GM19468 (cell line): Measurements from ENCODE around the gene SIGLECL1.

Experiments used
- ATAC-seq: cut with Tn5 transposase; IDR thresholded peaks from one replicate; pipeline ENCODE4 v1.9.1; 2021; ENCODE audit warnings: mild to moderate bottlenecking, moderate library complexity, moderate number of reproducible peaks; ENCODE audit not compliant: unreplicated experiment; ENCODE audit errors: extremely low read depth

Gene SIGLECL1

DNA sequence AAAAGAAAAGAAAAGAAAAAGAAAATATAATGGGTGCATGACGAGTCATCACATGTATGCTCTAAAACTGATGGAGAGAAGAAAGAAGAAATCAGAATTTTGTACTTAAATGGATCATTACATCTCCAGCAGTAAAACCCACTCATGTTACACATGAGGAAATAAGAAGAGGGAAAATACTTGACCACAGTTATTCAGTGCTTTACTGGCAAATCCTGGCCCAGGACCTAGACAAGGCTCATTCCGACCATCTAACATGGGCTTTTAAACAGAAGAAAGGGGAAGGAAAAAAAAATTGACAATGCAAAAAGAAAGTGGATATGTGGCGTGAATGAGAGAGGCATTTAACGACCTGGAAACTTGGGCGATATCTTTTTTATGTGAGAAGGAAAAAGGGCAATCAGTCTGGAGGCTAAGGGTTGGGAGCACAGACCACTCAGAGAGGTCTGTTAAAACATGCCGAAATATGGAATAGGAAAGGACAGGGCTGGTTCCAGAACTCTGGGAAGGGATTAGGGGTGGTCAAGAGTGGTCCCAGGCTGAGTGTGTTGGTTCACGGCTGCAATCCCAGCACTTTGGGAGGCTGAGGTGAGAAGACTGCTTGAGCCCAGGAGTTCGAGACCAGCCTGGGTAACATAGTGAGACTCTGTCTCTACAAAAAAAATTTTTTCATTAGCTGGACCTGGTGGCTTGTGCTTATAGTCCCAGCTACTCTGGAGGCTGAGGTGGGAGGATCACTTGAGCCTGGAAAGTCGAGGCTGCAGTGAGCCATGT lies 1.6 kb downstream of the SIGLECL1 start:
- no peak for ATAC-seq

DNA sequence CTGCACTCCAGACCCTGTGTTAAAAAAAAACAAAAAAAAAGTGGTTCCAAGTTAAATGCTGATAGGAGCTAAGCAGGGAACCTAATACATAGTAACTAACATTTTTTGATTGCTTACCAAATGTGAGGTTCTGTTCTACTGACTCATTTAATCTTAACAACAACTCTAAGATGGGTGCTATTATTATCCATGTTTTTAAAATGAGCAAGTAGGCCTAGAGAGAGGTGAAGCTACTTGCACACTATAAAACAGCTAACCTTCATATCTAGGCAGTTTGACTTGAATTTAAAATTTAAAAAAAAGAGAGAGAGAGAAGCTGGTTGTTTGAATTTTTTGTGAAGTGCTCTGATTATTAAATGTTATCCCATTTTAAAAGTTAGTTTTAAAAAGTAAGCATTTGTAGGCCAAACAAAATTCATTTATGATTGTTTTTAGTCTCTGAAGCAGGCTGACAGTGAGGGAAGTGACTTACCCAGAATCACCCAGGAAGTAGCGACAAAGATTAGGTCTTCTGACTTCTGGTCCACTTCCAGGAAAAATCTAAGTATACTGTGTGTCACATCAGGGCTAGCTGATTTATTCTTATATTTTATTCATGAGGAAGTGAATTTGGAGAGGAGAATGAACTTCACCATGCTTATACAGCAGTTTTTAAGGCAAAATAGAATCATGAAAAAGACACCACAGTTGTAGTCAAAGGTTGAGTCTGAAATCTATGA lies 2.4 kb downstream of the SIGLECL1 start:
- no peak for ATAC-seq

GRCh38 chr19:51256155-51256625 lies 5.3 kb downstream of the SIGLECL1 start:
- no peak for ATAC-seq

DNA sequence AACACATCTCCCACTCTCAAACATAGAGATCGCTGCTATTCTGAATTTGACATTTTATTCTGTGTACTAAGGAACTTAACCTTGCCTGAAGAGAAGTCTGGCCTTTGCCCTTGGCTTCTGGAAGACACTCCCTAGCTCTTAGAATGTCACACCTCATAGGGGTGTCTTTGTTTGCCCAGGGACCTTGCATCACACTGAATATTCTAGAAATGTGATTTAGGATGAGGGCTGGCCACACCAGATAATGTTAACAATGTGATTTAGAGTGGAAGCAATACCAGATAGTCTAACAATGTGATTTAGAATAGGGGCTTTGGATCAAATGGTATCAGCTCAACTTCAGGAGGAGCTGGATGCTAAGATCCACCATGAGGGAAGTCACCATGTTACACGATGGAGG lies 6.6 kb downstream of the SIGLECL1 start:
- ATAC-seq: no peak

DNA sequence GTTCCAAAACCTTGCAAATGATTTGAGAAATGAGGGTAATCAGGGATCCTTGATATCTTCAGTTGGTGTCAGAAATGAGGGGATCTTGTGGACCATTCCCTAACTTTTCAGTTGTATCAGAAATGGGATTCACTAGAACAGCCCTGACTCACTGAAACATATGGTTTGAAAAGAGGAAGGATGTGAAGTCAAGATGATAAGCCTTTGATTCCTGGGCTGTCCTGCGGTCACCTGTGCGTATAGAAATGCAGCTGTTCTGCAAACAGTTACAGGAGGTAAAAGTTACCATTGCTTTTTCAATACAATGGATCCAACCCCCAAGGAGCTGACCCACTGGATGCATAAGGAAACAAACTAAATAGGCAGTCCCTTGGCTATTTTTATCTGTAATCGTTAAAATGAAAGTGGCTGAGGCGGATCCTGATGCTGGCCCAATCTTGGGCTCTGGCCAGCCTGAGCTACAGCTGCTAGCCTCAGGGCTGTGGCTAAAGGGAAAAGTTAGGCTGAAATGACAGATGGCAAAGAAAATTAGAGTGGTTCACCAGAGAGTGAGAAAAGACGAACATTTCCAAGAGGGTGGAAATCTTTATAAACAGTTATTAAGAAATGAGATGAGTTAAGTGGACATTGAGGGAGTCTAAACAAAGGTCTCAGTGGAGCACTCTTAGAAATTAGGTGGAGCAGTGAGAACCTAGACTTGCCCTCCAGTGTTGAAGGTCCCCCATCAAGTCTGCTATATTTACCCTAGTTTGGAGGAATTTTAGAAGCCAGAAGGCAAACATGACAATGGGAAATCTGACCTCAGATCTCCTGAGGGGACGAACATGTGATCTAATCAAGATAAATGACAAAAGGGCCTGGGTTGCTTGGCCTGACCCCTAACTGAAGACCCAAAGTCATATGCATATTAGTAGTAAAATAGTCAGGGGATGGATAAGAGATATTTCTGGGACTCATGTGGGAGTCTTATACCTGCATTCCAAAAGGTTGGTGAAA lies 7.6 kb downstream of the SIGLECL1 start:
- ATAC-seq: no peak

- ATAC-seq: no peak
Measured at GRCh38 chr19:51259348-51260245, 8.7 kb downstream of the SIGLECL1 start.

DNA sequence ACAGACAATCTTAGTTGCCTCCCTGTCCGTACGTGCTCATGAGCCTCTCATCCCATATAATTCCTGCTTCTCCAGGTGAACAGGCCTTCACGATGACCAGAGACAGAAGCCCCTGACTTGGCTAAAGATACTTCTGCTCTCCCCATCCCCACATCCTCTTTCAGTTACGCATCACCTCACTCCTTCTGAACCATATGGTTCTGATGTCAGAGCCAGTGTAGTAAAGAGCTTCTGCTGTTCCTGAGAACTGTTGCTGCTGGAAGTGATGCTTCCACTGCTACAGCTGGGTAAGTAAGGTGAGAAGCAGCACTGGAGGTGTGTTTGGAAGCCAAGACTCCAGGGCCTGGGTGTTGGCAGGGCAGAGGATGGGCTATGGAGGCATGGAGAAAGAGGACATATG lies 12.9 kb downstream of the SIGLECL1 start:
- no peak for ATAC-seq

DNA sequence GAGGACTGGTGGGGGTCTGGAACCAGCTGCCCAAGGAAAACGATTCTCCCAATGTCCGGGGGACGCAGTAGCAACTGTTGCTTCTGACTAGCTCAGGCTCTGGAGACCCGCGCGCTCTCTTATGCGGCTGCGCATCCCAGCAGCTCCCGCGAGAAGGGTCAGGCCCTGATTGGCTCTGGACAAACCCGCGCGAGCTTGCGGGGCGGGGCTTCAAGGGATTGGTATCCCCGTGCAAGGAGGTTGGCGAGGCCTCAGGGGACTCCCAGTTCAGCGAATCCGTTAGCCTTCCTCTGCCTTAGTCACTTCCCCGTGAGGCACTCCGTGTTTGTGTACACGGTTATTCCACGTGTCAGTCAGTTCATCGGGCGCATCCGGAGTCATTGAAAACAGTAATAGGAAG lies 20.2 kb downstream of the SIGLECL1 start:
- no peak for ATAC-seq

- ATAC-seq: no peak
Measured at GRCh38 chr19:51272183-51272810, 21.4 kb downstream of the SIGLECL1 start.

- no peak for ATAC-seq
Measured at GRCh38 chr19:51274049-51274770, 23.3 kb downstream of the SIGLECL1 start.

DNA sequence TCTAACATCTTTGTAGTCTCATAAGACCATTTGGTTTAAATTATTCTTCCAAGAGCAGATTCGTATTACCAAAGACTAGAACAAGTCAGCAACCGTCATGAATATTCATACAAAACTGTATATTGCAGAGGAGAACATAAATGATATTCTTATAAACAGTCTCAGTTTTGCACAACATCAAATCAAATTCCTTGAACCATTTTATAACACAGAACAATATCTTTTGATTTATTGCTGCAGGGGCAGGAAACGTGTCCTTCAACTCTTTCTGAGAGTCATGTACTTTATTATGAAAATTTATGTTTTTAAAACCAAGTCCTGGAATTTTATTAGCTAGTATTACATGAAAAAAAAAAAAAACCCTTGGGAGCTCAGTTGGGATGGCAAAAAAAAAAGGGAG lies 26.2 kb downstream of the SIGLECL1 start:
- ATAC-seq: no peak

- ATAC-seq: no peak
Measured at GRCh38 chr19:51282335-51282734, 31.5 kb downstream of the SIGLECL1 start.

GRCh38 chr19:51285682-51286081 lies 34.8 kb downstream of the SIGLECL1 start:
- ATAC-seq: no peak

GRCh38 chr19:51289635-51290034 lies 38.8 kb downstream of the SIGLECL1 start:
- ATAC-seq: no peak

GRCh38 chr19:51292971-51293370 lies 42.1 kb downstream of the SIGLECL1 start:
- no peak for ATAC-seq

DNA sequence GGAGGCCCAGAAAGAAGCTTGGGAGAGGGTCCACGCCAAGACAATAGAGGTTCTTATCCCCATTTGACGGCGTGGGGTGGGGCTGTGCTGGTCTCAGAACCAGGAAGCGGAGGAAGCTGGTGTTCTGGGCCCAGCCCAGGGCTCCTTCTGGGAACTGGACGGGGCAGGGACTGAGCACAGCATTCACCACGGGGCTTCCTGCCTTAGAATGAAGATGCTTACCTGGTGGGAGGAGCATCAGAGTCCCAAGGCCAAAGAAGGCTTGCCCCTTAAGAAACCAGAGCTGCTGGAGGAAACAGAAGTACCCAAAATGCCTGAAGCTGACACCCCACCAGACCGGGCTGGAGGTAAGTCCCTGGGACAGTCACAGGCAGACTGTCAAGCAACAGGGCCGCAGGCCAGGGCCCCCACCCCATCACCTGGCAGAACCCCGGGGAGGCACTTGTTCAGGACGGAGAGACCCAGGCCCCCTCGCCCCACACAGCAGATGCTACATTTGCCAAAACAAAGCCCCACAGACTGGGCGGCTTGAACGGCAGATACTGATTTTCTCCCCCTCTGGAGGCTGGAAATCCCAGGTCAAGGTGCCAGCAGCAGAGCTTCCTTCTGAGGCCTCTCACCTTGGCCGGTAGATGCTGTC lies 42.8 kb downstream of the SIGLECL1 start:
- no peak for ATAC-seq

- no peak for ATAC-seq
Measured at GRCh38 chr19:51294211-51294976, 43.5 kb downstream of the SIGLECL1 start.
